AG04449 (cell line): ENCODE measurements around the gene RGS5.

Source experiments
- CTCF ChIA-PET: fragments of 350-600 bp; formaldehyde crosslinking; extraction: SDS; loops from one replicate; lab custom pipeline; 2021; ENCODE audit warnings: antibody characterized with exemption; lab: Yijun Ruan, JAX
- POLR2A ChIA-PET: fragments of 400-600, 350-600 bp; formaldehyde crosslinking; extraction: SDS; loops from one replicate; lab custom pipeline; 2020; ENCODE audit warnings: antibody characterized with exemption, inconsistent platforms; lab: Yijun Ruan, JAX
- DNase-seq: peaks from one replicate; pipeline ENCODE4 v3.0.0-alpha.2; 2010; ENCODE audit warnings: low read depth, low spot score
- H3K4me3 ChIP-seq: 2 replicates; pipeline ENCODE4 v1.5.1; 2011; ENCODE audit warnings: low read depth, mild to moderate bottlenecking, control low read depth, low read length
- TF ChIP-seq, protein P1 (sequence below): IDR thresholded peaks from one replicate; pipeline ENCODE4 v1.5.1; 2011; ENCODE audit warnings: mild to moderate bottlenecking, moderate library complexity, low read length, control low read depth, inconsistent platforms; ENCODE audit not compliant: insufficient read depth; ENCODE audit errors: missing control alignments

Gene RGS5

DNA sequence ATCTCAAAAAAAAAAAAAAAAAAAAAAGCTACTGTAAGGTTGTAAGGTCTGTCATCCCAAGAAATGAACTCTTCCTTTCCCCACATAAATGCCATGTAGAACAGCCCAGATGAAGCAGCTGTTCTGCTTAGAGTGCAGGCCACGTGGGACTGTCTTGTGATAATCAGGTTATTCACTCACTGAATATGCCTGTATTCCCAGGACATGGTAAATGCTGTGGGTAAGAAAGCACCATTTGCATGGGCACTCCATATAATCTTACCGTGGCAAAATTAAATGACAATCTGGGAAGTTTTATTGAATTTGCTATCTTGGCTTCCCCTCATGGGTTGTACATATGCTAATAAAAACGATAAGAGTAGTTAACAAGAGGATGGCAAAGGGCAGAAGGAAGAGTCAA lies 13.8 kb downstream of the RGS5 start:
- no peak overlapping the region for H3K4me3 ChIP-seq
- TF ChIP-seq, protein P1, sequence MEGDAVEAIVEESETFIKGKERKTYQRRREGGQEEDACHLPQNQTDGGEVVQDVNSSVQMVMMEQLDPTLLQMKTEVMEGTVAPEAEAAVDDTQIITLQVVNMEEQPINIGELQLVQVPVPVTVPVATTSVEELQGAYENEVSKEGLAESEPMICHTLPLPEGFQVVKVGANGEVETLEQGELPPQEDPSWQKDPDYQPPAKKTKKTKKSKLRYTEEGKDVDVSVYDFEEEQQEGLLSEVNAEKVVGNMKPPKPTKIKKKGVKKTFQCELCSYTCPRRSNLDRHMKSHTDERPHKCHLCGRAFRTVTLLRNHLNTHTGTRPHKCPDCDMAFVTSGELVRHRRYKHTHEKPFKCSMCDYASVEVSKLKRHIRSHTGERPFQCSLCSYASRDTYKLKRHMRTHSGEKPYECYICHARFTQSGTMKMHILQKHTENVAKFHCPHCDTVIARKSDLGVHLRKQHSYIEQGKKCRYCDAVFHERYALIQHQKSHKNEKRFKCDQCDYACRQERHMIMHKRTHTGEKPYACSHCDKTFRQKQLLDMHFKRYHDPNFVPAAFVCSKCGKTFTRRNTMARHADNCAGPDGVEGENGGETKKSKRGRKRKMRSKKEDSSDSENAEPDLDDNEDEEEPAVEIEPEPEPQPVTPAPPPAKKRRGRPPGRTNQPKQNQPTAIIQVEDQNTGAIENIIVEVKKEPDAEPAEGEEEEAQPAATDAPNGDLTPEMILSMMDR = no peak
- no peak for DNase-seq
- POLR2A ChIA-PET = no interaction called here
- CTCF ChIA-PET = interaction anchor here (1.6 to 2.9 kb wide), 2 partner anchors 12 to 14 kb away, joined by 4 to 25 read pairs; no protein-coding TSS in a partner anchor

GRCh38 chr1:163187849-163188248 lies 14.9 kb downstream of the RGS5 start:
- POLR2A ChIA-PET = no interaction called here
- DNase-seq = no peak
- no peak overlapping the region for H3K4me3 ChIP-seq
- TF ChIP-seq, protein P1 = no peak
- CTCF ChIA-PET = interaction anchor here (0.7 to 2.9 kb wide), 3 partner anchors 11 to 340 kb away, joined by 3 to 25 read pairs (median 4); no protein-coding TSS in a partner anchor

DNA sequence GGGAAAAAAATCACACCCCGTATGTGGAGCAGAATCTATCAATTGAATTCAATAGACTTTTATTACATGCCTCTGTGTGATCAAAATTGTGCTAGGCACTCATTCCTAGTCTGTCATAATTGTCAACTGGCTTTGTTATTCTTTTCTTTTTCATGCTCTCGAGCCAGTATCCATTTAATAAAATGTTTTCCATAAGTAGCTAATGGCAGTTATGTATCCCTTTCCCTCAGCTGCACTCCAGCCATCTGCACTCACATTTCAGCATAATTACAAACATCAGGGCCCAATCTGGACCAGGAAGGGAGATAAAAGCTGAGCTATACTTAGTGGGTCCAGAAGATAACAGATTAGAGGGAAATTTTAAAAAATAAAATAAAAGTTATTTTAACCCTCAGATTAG lies 15.9 kb downstream of the RGS5 start:
- POLR2A ChIA-PET = no interaction called here
- CTCF ChIA-PET = interaction anchor here (0.9 to 2.9 kb wide), 3 partner anchors 10 to 339 kb away, joined by 3 to 25 read pairs (median 4); no protein-coding TSS in a partner anchor

DNA sequence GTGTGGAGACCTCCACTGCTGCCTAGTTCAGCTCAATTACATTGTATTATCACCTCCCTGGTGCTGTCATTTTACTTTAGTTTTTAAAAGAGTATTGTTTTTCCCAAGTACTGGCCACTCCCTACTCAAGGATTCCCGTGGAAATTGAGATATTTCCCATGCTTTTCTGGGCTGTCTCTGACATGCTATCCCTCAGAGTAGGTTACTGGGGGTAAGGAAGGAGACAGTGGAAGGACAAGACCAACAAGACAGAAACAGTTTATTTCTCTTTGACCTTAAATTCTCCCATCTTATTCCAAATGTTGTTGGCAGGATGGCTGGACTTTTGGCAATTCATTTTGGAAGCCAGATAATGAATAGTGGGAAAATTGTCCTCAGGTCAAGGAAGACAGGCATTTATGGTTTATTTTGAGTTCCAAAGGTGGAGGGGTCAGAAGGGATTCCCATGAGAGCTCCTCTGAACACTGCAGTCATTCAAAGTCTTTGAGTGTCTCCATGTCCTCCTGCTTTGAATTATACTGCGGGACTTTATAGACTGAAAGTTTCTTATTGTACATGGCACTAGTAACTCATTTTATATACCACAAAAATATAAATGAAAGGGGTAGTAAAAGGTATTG lies 20.3 kb downstream of the RGS5 start:
- TF ChIP-seq, protein P1 = no peak
- ChIA-PET CTCF (interaction anchor here (0.6 to 8.7 kb wide), 3 partner anchors 12 to 112 kb away, joined by 3 to 207 read pairs (median 3); partner anchors contain the start of gene RGS4), POLR2A (no interaction called here)
- no peak for DNase-seq
- H3K4me3 ChIP-seq = no peak overlapping the region

More for the DNA sequence above, 15.9 kb downstream of the RGS5 start:
- no peak for DNase-seq
- TF ChIP-seq, protein P1 = no peak
- no peak overlapping the region for H3K4me3 ChIP-seq

DNA sequence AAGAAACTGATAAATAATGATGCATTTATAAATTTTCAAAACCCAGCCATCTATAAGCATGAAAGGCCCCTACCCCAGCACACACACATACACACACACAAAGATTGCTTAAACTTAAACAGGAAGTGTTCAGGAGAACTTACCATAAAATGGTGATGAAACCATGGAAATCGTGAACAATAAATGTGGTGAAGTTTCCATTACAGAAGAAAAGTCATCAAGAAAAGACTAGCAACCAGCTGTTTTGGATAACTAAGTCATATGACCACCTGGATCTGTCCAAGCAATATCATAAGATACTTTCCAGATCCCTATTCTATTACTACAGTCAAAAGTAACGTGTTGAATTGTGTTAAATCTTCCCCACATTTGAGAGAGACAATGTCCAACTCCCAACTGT lies 24.1 kb downstream of the RGS5 start:
- ChIA-PET CTCF (interaction anchor here (1.1 to 8.7 kb wide), 9 partner anchors 14 to 331 kb away, joined by 4 to 207 read pairs (median 11); partner anchors contain the start of genes RGS4 and RGS5), POLR2A (no interaction called here)
- no peak overlapping the region for H3K4me3 ChIP-seq
- TF ChIP-seq, protein P1 = no peak
- no peak for DNase-seq

GRCh38 chr1:163176797-163177196 lies 25.9 kb downstream of the RGS5 start:
- DNase-seq = no peak
- CTCF ChIA-PET = interaction anchor here (0.9 to 8.7 kb wide), 18 partner anchors 8 to 336 kb away, joined by 3 to 207 read pairs (median 10); partner anchors contain the start of gene RGS4
- H3K4me3 ChIP-seq = no peak overlapping the region
- POLR2A ChIA-PET = no interaction called here
- TF ChIP-seq, protein P1 = no peak
